Measurements from ENCODE around the gene ARL8A. TPM values are rescaled to one million over a fixed set of nuclear protein-coding genes. Genes with fewer than 3 reads are reported as not detected.
A peak's percentile ranks its signal among the peaks of the same experiment; 100 is the strongest.
"Not testable (repeated sequence)": the region's sequence is repeated elsewhere in the genome, so short reads cannot be mapped to it uniquely, and the experiment has no call there.

ARL8A gene
- total RNA-seq, 1 experiment from 2014 or later, result 15.1 TPM

DNA sequence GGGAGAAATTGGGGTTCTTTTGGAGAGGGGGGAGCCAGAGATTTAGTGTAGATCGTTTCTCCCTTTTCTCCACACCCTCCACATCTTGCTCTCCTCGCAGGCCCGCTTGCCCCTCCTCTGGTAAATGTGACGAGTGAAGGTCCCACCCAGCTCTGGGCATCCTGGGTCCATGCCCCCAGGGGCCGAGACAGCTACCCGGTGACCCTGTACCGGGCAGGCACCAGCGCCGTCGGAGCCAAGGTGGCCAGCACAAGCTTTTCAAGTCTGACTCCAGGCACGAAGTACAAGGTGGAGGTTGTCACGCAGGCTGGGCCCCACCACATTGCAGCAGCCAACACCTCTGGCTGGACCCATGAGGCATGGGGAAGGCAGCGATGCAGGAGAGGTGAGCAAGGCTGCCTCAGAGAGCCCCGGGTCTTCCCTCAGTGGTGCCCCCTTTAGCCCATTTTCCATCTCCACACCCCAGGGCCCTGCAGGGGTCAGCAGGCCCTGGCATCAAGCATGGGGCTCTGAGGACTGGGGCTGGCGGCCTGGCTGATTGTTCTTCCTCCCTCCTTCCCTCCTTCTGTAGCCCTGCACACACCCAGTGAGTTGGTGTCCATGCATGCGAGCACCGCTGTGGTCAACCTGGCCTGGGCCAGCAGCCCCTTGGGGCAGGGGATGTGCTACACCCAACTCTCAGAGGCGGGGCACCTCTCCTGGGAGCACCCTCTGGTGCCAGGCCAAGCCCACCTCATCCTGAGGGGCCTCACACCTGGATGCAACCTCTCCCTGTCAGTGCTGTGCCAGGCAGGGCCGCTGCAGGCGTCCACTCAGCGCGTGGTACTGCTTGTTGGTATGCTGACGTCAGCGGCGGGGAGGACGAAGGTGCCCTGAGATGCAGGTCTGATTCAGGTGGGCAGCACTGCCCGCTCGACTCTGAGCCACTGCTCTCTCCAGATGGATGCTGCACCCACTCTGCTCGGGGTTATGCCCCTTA, 32.7 kb upstream of the ARL8A start:
- in situ Hi-C loops (cut with HindIII; ENCODE audit: low sequenced_read_pairs), result no loop called here
- DNase-seq (ENCODE audit: low spot score), result no peak

DNA sequence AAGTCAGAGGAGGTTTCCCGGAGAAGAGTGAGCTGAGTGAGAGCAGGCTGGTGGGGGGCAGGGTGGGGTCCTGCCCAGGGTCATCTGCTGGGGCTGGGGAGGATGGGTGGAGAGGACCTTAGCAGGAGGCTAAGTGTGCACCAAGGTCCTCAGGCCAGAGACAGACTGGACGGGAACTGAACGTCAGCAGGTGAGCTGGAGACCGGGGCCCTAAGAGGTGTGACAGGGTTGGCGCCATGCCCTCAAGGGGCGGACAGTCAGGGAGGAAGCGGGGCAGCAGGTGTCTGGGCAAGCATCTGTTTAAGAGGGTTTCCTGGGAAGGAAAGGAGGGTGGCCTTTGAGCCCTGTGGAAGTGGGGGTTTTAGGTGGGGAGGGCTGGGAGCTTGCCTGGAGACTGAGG, 29.5 kb upstream of the ARL8A start:
- in situ Hi-C loops (cut with HindIII; ENCODE audit: low sequenced_read_pairs), result no loop called here
- no peak for DNase-seq (ENCODE audit: low spot score)

DNA sequence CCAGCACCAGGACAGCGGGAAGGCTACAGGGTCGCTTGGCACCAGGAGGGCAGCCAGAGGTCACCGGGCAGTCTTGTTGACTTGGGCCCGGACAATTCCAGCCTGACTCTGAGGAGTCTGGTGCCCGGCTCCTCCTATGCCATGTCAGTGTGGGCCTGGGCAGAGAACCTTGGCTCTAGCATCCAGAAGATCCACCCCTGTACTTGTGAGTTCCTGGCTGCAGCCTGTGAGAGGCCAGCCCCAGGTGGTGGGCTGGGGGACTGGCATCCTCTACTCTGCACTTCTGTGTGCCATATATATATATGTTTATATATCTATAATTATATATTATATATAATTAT, 27.4 kb upstream of the ARL8A start:
- no peak for DNase-seq (ENCODE audit: low spot score)
- in situ Hi-C loops (cut with HindIII; ENCODE audit: low sequenced_read_pairs), result no loop called here

- no peak for DNase-seq (ENCODE audit: low spot score)
- in situ Hi-C loops (cut with HindIII; ENCODE audit: low sequenced_read_pairs), result no loop called here
These were observed 26.9 kb upstream of the ARL8A start for GRCh38 chr1:202171292-202172014.

- in situ Hi-C loops (cut with HindIII; ENCODE audit: low sequenced_read_pairs), result no loop called here
- DNase-seq (ENCODE audit: low spot score), result no peak
These were observed 26.2 kb upstream of the ARL8A start for GRCh38 chr1:202170726-202171125.

DNA sequence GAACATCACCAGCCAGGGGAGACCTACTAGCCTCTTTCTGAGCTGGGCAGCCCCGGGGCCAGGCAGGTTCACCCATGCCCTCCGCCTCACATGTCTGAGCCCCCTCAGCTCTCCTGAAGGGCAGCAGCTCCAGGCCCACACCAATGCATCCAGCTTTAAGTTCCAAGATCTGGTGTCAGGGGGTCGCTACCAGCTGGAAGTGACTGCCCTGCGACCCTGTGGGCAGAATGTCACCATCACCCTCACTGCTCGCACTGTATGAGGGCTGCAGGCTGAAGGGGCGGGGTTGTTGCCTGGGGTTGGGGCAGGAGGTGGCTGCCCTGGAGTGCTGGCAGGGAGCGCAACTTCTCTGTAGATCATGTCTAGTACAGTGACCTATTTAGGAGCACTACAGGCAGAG, 24.3 kb upstream of the ARL8A start:
- in situ Hi-C loops (cut with HindIII; ENCODE audit: low sequenced_read_pairs), result no loop called here
- no peak for DNase-seq (ENCODE audit: low spot score)

- peak; percentile 10 for DNase-seq (ENCODE audit: low spot score)
- in situ Hi-C loops (cut with HindIII; ENCODE audit: low sequenced_read_pairs), result no loop called here
These were observed 23.3 kb upstream of the ARL8A start for GRCh38 chr1:202167708-202168415.

DNA sequence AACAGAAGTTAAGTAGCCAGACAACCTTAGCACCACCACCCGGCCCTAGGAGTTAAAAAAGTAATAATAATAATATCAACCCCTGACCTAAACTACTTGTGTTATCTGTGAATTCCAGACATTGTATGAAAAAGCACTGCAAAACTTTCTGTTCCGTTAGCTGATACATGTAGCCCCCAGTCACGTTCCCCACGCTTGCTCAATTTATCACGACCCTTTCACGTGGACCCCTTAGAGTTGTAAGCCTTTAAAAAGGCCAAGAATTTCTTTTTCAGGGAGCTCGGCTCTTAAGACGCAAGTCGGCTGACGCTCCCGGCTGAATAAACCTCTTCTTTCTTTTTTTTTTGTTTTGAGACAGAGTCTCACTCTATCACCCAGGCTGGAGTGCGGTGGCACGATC, 22.5 kb upstream of the ARL8A start:
- in situ Hi-C loops (cut with HindIII; ENCODE audit: low sequenced_read_pairs); DNase-seq (ENCODE audit: low spot score): not testable (repeated sequence)

- DNase-seq (ENCODE audit: low spot score), result no peak
- in situ Hi-C loops (cut with HindIII; ENCODE audit: low sequenced_read_pairs), result no loop called here
These were observed 21.7 kb upstream of the ARL8A start for GRCh38 chr1:202165942-202166843.

GRCh38 chr1:202165267-202165941, 20.9 kb upstream of the ARL8A start:
- no peak for DNase-seq (ENCODE audit: low spot score)
- in situ Hi-C loops (cut with HindIII; ENCODE audit: low sequenced_read_pairs), result no loop called here

- no peak for DNase-seq (ENCODE audit: low spot score)
- in situ Hi-C loops (cut with HindIII; ENCODE audit: low sequenced_read_pairs), result no loop called here
These were observed 19.9 kb upstream of the ARL8A start for GRCh38 chr1:202164271-202165037.

DNA sequence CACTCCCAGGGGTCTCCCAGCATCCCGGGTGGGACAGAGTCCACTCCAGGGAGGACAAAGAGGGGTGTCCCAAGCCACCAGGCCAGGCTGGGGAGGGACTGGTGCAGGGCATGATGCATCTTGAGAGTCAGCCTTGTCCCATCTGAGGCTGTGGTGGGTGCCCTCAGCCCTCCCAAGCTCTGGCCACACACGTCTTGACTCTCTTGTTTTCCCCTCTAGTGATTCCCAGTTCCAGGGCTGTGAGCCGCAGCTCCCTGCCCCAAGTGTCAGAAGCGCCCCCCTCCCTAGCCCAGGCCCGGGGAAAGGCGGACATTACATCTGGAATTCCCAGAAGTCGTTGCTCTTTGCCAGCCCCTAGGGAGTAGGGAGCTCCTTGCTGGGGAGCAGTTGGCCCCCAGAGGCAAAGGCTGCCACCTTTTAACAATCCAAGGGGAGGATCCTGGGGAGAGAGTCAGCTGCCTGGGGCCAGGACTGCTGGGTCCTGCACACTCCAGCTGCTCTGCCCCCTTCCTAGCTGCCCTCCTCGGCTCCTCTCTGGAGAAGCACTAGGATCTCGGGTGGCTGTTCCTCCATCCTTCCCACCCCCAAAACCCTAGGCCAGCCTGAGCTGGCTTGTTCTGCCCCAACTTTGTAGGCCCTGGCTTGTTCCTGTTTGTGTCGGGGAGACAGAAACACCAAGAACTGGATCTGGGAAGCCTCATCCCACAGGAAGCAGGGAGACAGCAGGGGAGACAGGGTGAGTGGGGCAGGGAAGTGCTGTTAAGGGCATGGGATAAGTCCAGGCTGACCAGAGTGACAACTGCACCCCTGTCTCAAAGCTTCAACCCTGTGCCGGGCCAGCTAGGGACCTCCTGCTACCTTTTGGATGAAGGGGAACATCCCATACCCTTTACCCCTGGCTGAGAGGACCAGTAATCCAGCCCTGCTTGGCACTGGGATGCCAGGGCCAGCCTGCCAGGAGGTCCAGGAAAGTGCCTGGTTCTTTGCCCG, 19.0 kb upstream of the ARL8A start:
- in situ Hi-C loops (cut with HindIII; ENCODE audit: low sequenced_read_pairs), result no loop called here
- no peak for DNase-seq (ENCODE audit: low spot score)

DNA sequence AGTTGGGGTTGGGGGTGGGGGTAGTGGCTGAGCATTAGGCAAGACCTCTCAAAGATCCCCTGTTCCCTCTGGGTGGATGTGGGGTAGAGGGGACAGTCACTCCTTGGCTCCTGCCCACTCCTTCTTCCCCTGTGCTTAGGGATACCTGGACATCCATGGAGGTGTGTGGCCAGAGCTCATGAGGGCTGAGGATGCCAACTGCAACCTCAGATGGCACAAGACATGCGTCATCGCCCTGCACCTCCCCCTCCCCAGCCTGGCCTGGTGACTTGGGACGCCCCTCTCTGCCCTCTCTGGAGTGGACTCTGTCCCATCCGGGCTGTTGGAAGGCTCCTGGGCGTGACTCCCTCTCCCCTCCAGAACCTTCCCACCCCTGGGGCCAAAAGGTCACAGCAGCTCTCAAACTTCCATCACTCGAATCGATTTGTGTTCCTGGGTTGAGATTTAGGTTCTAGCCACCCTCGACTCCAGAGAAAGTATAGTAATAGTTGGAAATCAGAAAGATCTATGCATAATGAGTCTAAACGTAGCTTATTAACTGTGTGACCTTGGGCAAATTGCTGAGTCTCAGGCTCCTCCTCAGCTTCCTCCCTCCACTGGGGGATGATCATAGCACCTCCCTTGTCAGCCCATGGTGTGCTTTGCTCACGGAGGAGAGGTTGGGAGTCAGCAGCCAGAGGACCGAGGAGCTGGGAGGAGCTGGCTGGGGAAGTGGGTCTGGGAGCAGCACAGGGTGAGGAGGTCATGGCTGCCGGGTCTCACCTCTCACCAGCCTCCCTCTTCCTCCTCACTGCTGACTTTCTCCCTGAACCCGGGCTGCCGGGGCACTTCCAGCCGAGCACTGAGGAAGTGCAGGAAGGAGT, 18.1 kb upstream of the ARL8A start:
- DNase-seq (ENCODE audit: low spot score), result no peak
- in situ Hi-C loops (cut with HindIII; ENCODE audit: low sequenced_read_pairs), result no loop called here

GRCh38 chr1:202162047-202162417, 17.5 kb upstream of the ARL8A start:
- in situ Hi-C loops (cut with HindIII; ENCODE audit: low sequenced_read_pairs), result no loop called here
- no peak for DNase-seq (ENCODE audit: low spot score)

DNA sequence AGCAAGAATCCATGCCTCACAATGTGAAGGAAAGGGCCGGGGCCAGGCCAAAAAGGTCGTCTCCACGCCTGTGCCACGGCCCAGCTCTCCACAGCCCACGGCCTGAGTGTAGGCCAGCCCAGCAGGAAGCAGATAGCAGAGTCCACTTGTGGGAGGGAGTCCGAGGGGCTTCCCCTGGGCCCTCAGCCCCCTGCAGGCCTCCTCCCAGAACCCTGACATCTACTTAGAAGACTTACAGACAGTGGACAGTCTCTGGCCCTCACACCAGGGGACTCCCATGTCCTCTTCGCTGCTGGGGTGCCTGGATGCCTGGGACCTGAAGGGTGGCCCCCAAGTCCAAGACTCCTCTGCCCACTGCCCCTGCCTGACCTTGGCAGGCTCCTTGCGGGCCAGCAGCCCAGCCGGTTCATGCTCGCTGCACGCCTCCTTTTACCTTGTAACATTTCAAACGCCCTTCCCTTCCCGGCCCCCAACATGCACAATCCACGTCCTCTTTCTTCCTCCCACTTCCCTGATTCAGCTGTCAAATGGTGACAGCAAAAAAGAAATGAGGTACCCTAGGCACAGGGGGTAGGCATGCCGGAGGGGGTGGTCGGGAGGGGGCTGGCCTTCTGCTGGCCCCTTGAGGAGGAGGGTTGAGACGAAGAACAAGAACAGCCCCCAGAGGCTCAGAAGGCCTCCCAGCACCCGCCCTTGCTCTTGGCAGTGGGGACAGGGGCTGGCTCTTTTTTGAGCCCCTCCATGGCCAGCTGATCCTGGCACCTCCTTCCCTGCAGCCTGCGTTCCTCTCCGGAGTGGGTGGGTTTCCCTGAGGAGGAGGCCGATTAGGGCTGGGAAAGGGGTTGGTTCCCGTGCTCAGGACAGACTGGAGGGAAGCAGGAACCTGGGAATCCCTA, 16.9 kb upstream of the ARL8A start:
- in situ Hi-C loops (cut with HindIII; ENCODE audit: low sequenced_read_pairs), result no loop called here
- no peak for DNase-seq (ENCODE audit: low spot score)

Data from G401 (cell line).